ENCODE measurements around the gene MED15.
A peak's percentile ranks its signal among the peaks of the same experiment; 100 is the strongest.

MED15 gene

DNA sequence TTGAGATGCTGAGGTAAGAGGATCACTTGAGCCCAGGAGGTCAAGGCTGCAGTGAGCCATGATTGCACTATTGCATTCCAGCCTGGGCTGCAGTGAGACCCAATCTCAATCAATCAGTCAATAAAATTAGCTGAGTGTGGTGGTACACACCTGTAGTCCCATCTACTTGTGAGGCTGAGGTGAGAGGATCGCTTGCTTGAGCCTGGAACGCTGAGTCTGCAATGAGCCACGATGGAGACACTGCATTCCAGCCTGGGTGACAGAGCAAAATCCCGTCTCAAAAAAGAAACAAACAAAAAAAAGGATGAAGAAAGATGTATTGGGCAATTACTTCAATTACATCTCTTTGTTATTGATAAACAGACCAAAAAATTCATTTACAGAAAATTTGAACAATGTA is 54.5 kb downstream of the MED15 start:
- ATAC-seq: no peak
- Mint-ChIP-seq H3K4me1 (peaks cover 82% of the 10 kb centered on the region), H3K4me3 (no peak overlapping the region), H3K27ac (no peak overlapping the region), H3K9me3 (peaks cover 9% of the 10 kb centered on the region), H3K36me3 (peaks cover 100% of the 10 kb centered on the region)
- no peak for DNase-seq (ENCODE audit: low spot score in 2 of 2)

DNA sequence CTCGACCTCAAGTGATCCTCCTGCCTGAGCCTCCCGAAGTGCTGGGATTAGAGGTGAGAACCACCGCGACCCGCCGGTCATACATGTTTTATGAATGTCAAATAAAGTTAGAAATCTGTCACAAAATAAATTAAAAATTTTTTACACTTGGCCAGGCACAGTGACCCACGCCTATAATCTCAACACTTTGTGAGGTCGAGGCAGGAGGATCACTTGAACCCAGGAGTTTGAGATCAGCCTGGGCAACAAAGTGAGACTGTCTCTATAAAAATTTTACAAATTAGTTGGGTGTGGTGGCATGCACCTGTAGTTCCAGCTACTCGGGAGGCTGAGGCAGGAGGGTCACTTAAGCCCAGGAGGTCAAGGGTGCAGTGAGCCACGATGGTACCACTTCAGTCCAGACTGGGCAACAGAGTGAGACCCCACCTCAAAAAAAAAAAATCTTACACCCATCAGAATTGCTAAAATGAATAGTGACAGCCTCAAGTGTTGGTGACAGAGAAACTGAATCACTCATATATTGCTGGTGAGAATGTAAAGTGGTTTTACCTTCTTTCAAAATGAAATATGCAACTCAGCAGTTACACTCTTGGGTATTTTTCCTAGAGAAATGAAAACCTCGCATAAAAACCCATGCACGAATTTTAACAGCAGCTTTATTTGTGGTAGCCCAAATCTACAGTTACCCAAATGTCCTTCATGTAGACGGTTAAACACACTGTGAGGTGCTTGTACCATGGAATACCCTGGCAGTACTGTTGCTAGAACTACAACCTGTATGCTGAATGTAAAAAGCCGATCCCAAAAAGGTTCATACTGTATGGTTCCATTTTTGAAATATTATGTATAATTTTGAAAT is 55.4 kb downstream of the MED15 start:
- peaks cover 82% of the 10 kb centered on the region for H3K4me1 Mint-ChIP-seq
- H3K9me3 Mint-ChIP-seq: peaks cover 9% of the 10 kb centered on the region
- H3K36me3 Mint-ChIP-seq: peaks cover 100% of the 10 kb centered on the region
- H3K27ac Mint-ChIP-seq: peak overlapping the region; percentile 86
- H3K4me3 Mint-ChIP-seq: peak overlapping the region; percentile 60
- DNase-seq (ENCODE audit: low spot score in 2 of 2) (no peak), ATAC-seq (peak; percentile 72)

GRCh38 chr22:20563466-20563906 is 56.1 kb downstream of the MED15 start:
- peaks cover 82% of the 10 kb centered on the region for H3K4me1 Mint-ChIP-seq
- peak overlapping the region; percentile 86 for H3K27ac Mint-ChIP-seq
- H3K36me3 Mint-ChIP-seq: peaks cover 100% of the 10 kb centered on the region
- DNase-seq (ENCODE audit: low spot score in 2 of 2) (peak in 1 of 2 donors; percentile 77), ATAC-seq (peak; percentile 90)
- H3K9me3 Mint-ChIP-seq: peaks cover 9% of the 10 kb centered on the region
- H3K4me3 Mint-ChIP-seq: peak overlapping the region; percentile 60

DNA sequence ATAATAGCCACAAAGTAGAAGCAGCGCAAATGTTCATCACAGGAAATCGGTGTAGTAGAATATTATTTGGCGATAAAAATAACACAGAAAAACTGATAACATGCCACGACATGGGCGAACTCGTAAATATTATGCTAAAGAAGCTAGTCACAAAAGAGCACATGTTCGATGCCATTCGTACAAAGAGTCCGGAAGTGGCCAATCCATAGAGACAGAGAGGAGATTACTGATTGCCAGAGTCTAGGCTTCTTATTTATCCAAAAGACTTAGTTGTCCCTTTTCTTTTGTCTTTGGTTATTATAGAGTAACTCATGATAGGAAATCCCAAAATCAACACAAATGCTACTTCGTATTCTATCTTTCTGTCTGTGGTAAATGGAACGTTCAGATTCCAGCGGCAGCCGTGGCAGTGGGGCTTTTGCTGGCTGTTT is 56.5 kb downstream of the MED15 start:
- DNase-seq (ENCODE audit: low spot score in 2 of 2): no peak
- Mint-ChIP-seq H3K36me3 (peaks cover 100% of the 10 kb centered on the region), H3K4me3 (peak overlapping the region; percentile 60), H3K4me1 (peaks cover 82% of the 10 kb centered on the region), H3K9me3 (peaks cover 4% of the 10 kb centered on the region), H3K27ac (peak overlapping the region; percentile 86)
- ATAC-seq: no peak

DNA sequence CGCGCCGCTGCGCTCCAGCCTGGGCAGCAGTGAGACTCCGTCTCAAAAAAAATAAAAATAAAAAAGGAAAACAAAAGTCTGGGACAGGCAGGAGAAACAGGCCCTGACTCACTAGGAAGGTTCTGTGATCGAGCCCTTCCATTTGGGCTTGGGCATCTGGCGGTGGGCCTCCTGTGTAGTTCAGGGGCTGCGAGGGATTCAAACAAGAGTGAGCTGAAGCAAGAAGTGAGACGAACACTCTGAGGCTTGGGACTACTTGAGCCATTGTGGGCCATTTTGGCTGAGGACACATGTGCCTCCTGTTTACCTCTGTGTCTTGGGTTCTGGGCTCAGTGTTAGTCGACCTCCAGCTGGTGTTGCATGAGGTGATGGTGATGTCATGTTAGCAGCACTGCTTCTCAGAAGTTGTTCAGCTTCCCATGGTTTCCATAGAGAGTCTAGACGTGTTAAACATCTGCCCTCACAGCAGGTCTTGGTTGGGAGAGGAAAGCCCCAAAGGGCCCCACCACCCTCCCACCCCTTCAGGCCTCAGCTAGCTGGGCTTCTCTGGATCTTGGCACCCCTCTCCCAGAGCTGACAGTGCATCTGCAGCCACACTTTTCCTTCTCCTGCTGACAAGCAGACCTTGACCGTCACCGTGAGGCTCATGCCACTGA is 57.8 kb downstream of the MED15 start:
- Mint-ChIP-seq H3K4me1 (peaks cover 91% of the 10 kb centered on the region), H3K4me3 (peak overlapping the region; percentile 40), H3K36me3 (peaks cover 100% of the 10 kb centered on the region), H3K9me3 (no peaks in the 10 kb centered on the region), H3K27ac (peak overlapping the region; percentile 68)
- ATAC-seq: peak; percentile 6
- DNase-seq (ENCODE audit: low spot score in 2 of 2): no peak

DNA sequence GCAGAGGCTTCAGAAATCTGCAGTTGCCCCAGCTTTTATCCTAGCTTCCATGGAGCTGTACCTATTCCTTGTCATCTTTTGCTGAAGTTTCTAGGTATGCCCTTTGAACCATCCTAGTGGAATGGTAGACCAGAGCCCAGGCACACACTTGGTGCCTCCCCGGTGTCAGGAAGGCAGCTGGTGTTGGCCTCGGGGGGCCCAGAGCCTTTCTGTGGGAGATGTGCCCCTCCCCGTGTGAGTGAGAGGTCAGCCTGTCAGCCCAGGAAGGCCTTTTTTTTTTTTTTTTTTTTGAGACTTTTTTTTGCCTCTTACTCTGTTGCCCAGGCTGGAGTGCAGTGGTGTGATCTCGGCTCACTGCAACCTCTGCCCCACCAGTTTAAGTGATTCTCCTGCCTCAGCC is 58.4 kb downstream of the MED15 start:
- H3K4me3 Mint-ChIP-seq: peak overlapping the region; percentile 40
- ATAC-seq (no peak), DNase-seq (ENCODE audit: low spot score in 2 of 2) (no peak)
- H3K4me1 Mint-ChIP-seq: peaks cover 93% of the 10 kb centered on the region
- no peaks in the 10 kb centered on the region for H3K9me3 Mint-ChIP-seq
- H3K27ac Mint-ChIP-seq: peak overlapping the region; percentile 68
- H3K36me3 Mint-ChIP-seq: peaks cover 100% of the 10 kb centered on the region

- no peaks in the 10 kb centered on the region for H3K9me3 Mint-ChIP-seq
- ATAC-seq (peak; percentile 15), DNase-seq (ENCODE audit: low spot score in 2 of 2) (no peak)
- H3K4me1 Mint-ChIP-seq: peaks cover 94% of the 10 kb centered on the region
- peak overlapping the region; percentile 40 for H3K4me3 Mint-ChIP-seq
- H3K36me3 Mint-ChIP-seq: peaks cover 100% of the 10 kb centered on the region
- no peak overlapping the region for H3K27ac Mint-ChIP-seq
Observed at GRCh38 chr22:20566420-20567260, 59.2 kb downstream of the MED15 start.

GRCh38 chr22:20567371-20567847 is 60.0 kb downstream of the MED15 start:
- ATAC-seq (no peak), DNase-seq (ENCODE audit: low spot score in 2 of 2) (no peak)
- Mint-ChIP-seq H3K4me3 (peak overlapping the region; percentile 40), H3K27ac (no peak overlapping the region), H3K4me1 (peaks cover 96% of the 10 kb centered on the region), H3K36me3 (peaks cover 100% of the 10 kb centered on the region), H3K9me3 (no peaks in the 10 kb centered on the region)

DNA sequence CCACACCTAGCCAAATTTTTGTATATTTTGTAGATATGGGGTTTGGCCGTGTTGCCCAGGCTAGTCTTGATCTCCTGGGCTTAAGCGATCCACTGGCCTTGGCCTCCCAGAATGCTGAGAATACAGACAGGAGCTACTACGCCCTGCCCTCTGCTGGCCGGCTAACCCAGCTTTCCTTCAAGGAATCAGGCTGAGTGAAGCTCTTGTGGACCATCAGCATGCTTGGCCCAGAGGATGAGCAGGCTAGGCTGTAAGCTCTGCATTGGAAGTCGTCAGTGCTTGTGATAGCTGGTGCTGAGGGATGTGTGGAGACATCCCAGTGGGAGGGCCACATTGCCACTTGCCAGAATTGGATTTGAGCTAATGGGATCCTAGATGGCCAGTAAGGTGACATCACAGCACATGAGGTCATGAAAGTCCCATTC is 60.6 kb downstream of the MED15 start:
- DNase-seq (ENCODE audit: low spot score in 2 of 2): no peak
- H3K36me3 Mint-ChIP-seq: peaks cover 100% of the 10 kb centered on the region
- no peak for ATAC-seq
- H3K27ac Mint-ChIP-seq: no peak overlapping the region
- peak overlapping the region; percentile 40 for H3K4me3 Mint-ChIP-seq
- H3K9me3 Mint-ChIP-seq: no peaks in the 10 kb centered on the region
- H3K4me1 Mint-ChIP-seq: peaks cover 92% of the 10 kb centered on the region

DNA sequence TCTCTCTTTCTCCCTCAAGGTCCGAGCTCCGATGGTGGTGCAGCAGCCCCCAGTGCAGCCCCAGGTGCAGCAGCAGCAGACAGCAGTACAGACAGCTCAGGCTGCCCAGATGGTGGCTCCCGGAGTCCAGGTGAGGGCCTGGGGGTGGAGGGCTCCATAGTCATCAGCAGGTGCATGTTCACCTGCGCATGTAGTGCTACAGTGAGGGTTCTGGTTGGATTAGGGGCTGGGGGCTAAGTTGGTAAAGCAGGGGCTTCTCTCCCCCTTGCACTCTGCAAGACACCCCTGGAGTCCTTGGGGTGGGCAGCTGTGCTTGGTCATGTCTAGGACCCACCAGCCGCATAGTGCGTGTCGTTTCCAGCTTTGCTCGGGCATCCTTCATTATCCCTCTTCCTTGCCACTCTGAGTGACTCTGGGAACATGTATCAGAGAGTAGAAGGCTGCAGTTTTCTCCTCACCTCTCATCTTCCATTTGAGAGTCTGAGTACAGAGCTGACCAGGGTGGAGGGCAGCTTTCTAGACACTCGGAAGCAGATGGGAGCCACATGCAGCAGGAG is 61.2 kb downstream of the MED15 start:
- H3K4me1 Mint-ChIP-seq: peaks cover 91% of the 10 kb centered on the region
- ATAC-seq: no peak
- H3K27ac Mint-ChIP-seq: peak overlapping the region; percentile 85
- H3K4me3 Mint-ChIP-seq: peak overlapping the region; percentile 36
- H3K36me3 Mint-ChIP-seq: peaks cover 100% of the 10 kb centered on the region
- DNase-seq (ENCODE audit: low spot score in 2 of 2): no peak
- no peaks in the 10 kb centered on the region for H3K9me3 Mint-ChIP-seq

- DNase-seq (ENCODE audit: low spot score in 2 of 2) (peak; percentile 52 to 86), ATAC-seq (peak; percentile 91)
- H3K27ac Mint-ChIP-seq: peak overlapping the region; percentile 85
- peak overlapping the region; percentile 36 for H3K4me3 Mint-ChIP-seq
- H3K36me3 Mint-ChIP-seq: peaks cover 100% of the 10 kb centered on the region
- H3K9me3 Mint-ChIP-seq: no peaks in the 10 kb centered on the region
- peaks cover 88% of the 10 kb centered on the region for H3K4me1 Mint-ChIP-seq
Observed at GRCh38 chr22:20569059-20570058, 61.9 kb downstream of the MED15 start.

GRCh38 chr22:20571078-20571503 is 63.7 kb downstream of the MED15 start:
- Mint-ChIP-seq H3K27ac (no peak overlapping the region), H3K36me3 (peaks cover 100% of the 10 kb centered on the region), H3K4me3 (no peak overlapping the region), H3K9me3 (no peaks in the 10 kb centered on the region), H3K4me1 (peaks cover 78% of the 10 kb centered on the region)
- ATAC-seq (no peak), DNase-seq (ENCODE audit: low spot score in 2 of 2) (no peak)

DNA sequence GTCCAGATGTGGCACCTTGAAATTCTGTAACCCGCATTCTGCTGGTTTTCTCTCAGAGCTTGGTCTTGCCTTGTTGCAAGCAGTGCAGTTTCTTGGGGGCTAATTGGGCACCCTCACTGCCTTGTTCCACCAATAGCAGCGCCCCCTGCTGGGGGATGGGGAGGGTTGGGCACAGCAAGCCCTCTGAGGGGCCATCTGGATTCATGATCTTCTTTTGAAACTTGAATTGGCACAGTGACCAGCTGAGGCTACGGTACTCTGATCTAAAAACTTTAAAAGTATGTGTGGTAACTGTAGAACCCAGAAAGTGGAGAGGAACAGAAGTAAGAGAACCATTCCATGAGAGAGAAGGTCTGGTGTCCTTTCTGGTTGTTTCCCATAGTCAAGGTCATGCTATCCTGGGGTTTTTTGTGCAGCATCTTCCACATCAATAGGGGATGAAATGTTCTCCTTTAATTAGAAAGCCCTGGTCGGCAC is 64.2 kb downstream of the MED15 start:
- Mint-ChIP-seq H3K9me3 (no peaks in the 10 kb centered on the region), H3K4me3 (no peak overlapping the region), H3K36me3 (peaks cover 100% of the 10 kb centered on the region), H3K4me1 (peaks cover 78% of the 10 kb centered on the region), H3K27ac (peak overlapping the region; percentile 17)
- ATAC-seq (peak; percentile 9), DNase-seq (ENCODE audit: low spot score in 2 of 2) (peak; percentile 61 to 79)
